H1 (cell line): ENCODE data around the gene ZNF750. TPM values are rescaled to one million over a fixed set of nuclear protein-coding genes. Genes with fewer than 3 reads are reported as not detected.

Experiments
- CTCF ChIA-PET: fragments of 300-600 bp; sonication (Branson Sonifier 250); formaldehyde crosslinking; loops from one replicate; lab custom pipeline; 2021; ENCODE audit not compliant: partially characterized antibody; lab: Charles Lee
- POLR2A ChIA-PET: fragments of 300-600 bp; sonication (Branson Sonifier 250); formaldehyde crosslinking; loops from one replicate; lab custom pipeline; 2021; ENCODE audit warnings: inconsistent platforms; ENCODE audit not compliant: partially characterized antibody; lab: Charles Lee
- DNase-seq, 2 experiments: peaks; one replicate each; pipeline versions ENCODE4 v3.0.0 to v3.0.0-alpha.2; 2010 to 2022; ENCODE audit warnings: low spot score in 2 of 2, low read depth in 1 of 2, mixed read lengths in 1 of 2
- FAIRE-seq: peaks from 2 replicates; lab custom pipeline; 2011; peaks lifted over from hg19 to GRCh38; lab: Jason Lieb, UNC
- H2AFZ ChIP-seq: 2 replicates; pipeline ENCODE4 v1.8.1; 2012; ENCODE audit warnings: low read length, inconsistent platforms
- H2AK5ac ChIP-seq: 2 replicates; pipeline ENCODE4 v1.6.1; 2013; ENCODE audit warnings: low read depth, low read length
- H2BK120ac ChIP-seq: replicated peaks from 2 replicates; pipeline ENCODE3; 2013; ENCODE audit warnings: low read depth, low read length, inconsistent platforms
- H2BK12ac ChIP-seq: 2 replicates; pipeline ENCODE4 v1.6.1; 2013; ENCODE audit warnings: low read depth, low read length
- H2BK15ac ChIP-seq: 2 replicates; pipeline ENCODE4 v1.6.1; 2013; ENCODE audit warnings: low read length
- H2BK20ac ChIP-seq: 2 replicates; pipeline ENCODE4 v1.6.1; 2013; ENCODE audit warnings: low read length
- H2BK5ac ChIP-seq: 2 replicates; pipeline ENCODE4 v1.6.1; 2013; ENCODE audit warnings: low read depth, low read length
- H3K14ac ChIP-seq: 2 replicates; pipeline ENCODE4 v1.6.1; 2013; ENCODE audit warnings: inconsistent platforms; ENCODE audit not compliant: insufficient read length
- H3K18ac ChIP-seq: 2 replicates; pipeline ENCODE4 v1.6.1; 2013; ENCODE audit warnings: low read length; ENCODE audit errors: extremely low read depth
- H3K23ac ChIP-seq: 2 replicates; pipeline ENCODE4 v1.6.1; 2013; ENCODE audit warnings: inconsistent platforms; ENCODE audit not compliant: insufficient read length
- H3K23me2 ChIP-seq: 2 replicates; pipeline ENCODE4 v1.6.1; 2013; ENCODE audit warnings: low read depth, low read length
- H3K27ac ChIP-seq: 2 replicates; pipeline ENCODE4 v1.6.1; 2011; ENCODE audit warnings: low read depth, low read length, inconsistent platforms
- H3K27me3 ChIP-seq, 4 experiments: replicated peaks in 1 of 4; 1 replicate in 1 of 4; 2 replicates in 3 of 4; pipeline versions ENCODE4 v1.6.1 to v1.8.1; 2011 to 2013; ENCODE audit warnings: low read length in 3 of 4, mild to moderate bottlenecking in 3 of 4, inconsistent platforms in 2 of 4, mixed read lengths in 2 of 4, moderate library complexity in 1 of 4; ENCODE audit not compliant: control insufficient read depth in 3 of 4, insufficient read depth in 3 of 4; ENCODE audit errors: extremely low read depth in 1 of 4
- H3K36me3 ChIP-seq, 4 experiments: 2 replicates each; pipeline versions ENCODE4 v1.6.1 to v1.8.1; 2011 to 2013; ENCODE audit warnings: mild to moderate bottlenecking in 4 of 4, low read length in 3 of 4, moderate library complexity in 2 of 4, control low read depth in 1 of 4, inconsistent platforms in 1 of 4; ENCODE audit not compliant: insufficient read depth in 4 of 4, control insufficient read depth in 2 of 4
- H3K4ac ChIP-seq: replicated peaks from 2 replicates; pipeline ENCODE3; 2013; ENCODE audit warnings: low read length, low read depth, mixed read lengths, inconsistent platforms; ENCODE audit not compliant: insufficient read length
- H3K4me1 ChIP-seq, 4 experiments: replicated peaks in 1 of 4; 1 replicate in 1 of 4; 2 replicates in 3 of 4; pipeline versions ENCODE4 v1.6.1 to v1.8.1; 2011 to 2013; ENCODE audit warnings: low read length in 3 of 4, inconsistent platforms in 2 of 4, mixed read lengths in 1 of 4; ENCODE audit not compliant: insufficient read depth in 4 of 4, control insufficient read depth in 3 of 4
- H3K4me2 ChIP-seq, 2 experiments: 2 replicates each; pipeline versions ENCODE4 v1.6.1 to v1.8.1; 2011 to 2013; ENCODE audit warnings: low read depth in 2 of 2, low read length in 2 of 2, control low read depth in 1 of 2, inconsistent platforms in 1 of 2, mild to moderate bottlenecking in 1 of 2; ENCODE audit not compliant: insufficient read depth in 1 of 2
- H3K4me3 ChIP-seq, 4 experiments: fragments of 200-600, 300-600 bp in 1 of 4; sonication (generic), shearing (Covaris generic), sonication (Bioruptor Twin) in 1 of 4; 2 replicates each; pipeline versions ENCODE4 v1.5.1 to v1.8.1; 2011 to 2016; ENCODE audit warnings: low read length in 4 of 4, low read depth in 3 of 4, control low read depth in 2 of 4, inconsistent platforms in 2 of 4, mild to moderate bottlenecking in 2 of 4, mixed read lengths in 1 of 4, moderate library complexity in 1 of 4; ENCODE audit not compliant: insufficient read depth in 2 of 4; ENCODE audit errors: extremely low read depth in 1 of 4
- H3K56ac ChIP-seq: replicated peaks from 2 replicates; pipeline ENCODE3; 2013; ENCODE audit warnings: low read depth, mild to moderate bottlenecking, mixed read lengths, low read length, inconsistent platforms; ENCODE audit not compliant: insufficient read length
- H3K79me1 ChIP-seq: 2 replicates; pipeline ENCODE4 v1.6.1; 2013; ENCODE audit warnings: low read depth, low read length, control low read depth
- H3K79me2 ChIP-seq, 2 experiments: 2 replicates each; pipeline versions ENCODE4 v1.6.1 to v1.8.1; 2012 to 2013; ENCODE audit warnings: low read length in 2 of 2, mild to moderate bottlenecking in 2 of 2, inconsistent platforms in 1 of 2; ENCODE audit not compliant: insufficient read depth in 2 of 2, control insufficient read depth in 1 of 2
- H3K9ac ChIP-seq, 4 experiments: replicated peaks in 1 of 4; 1 replicate in 1 of 4; 2 replicates in 3 of 4; pipeline versions ENCODE4 v1.6.1 to v1.8.1; 2011 to 2013; ENCODE audit warnings: low read depth in 3 of 4, low read length in 3 of 4, control low read depth in 2 of 4, mild to moderate bottlenecking in 2 of 4, moderate library complexity in 2 of 4, inconsistent platforms in 1 of 4; ENCODE audit errors: extremely low read depth in 1 of 4
- H3K9me3 ChIP-seq, 2 experiments: 2 replicates each; pipeline versions ENCODE4 v1.6.1 to v1.8.1; 2012 to 2013; ENCODE audit warnings: mild to moderate bottlenecking in 2 of 2, moderate library complexity in 2 of 2, control low read depth in 1 of 2, inconsistent platforms in 1 of 2, low read depth in 1 of 2, low read length in 1 of 2, mixed read lengths in 1 of 2; ENCODE audit not compliant: insufficient read depth in 2 of 2
- H4K20me1 ChIP-seq, 2 experiments: replicated peaks in 1 of 2; 2 replicates each; pipeline versions ENCODE3 to v1.8.1; 2011 to 2013; ENCODE audit warnings: inconsistent platforms in 2 of 2, low read length in 2 of 2, mild to moderate bottlenecking in 1 of 2; ENCODE audit not compliant: insufficient read depth in 2 of 2, control insufficient read depth in 1 of 2
- H4K5ac ChIP-seq: 2 replicates; pipeline ENCODE4 v1.6.1; 2013; ENCODE audit warnings: low read length, low read depth, mixed read lengths, inconsistent platforms; ENCODE audit not compliant: insufficient read length
- H4K8ac ChIP-seq: 2 replicates; pipeline ENCODE4 v1.8.0; 2013; ENCODE audit warnings: mild to moderate bottlenecking, moderate library complexity, low read length, inconsistent platforms; ENCODE audit not compliant: insufficient read depth; ENCODE audit errors: extremely low read depth
- H4K91ac ChIP-seq: replicated peaks from 2 replicates; pipeline ENCODE3; 2013; ENCODE audit warnings: low read length, mixed read lengths, inconsistent platforms; ENCODE audit not compliant: insufficient read length
- BACH1 ChIP-seq: IDR thresholded peaks from 2 replicates; pipeline ENCODE4 v1.6.1; 2012; ENCODE audit warnings: low read length, improper control_type of control experiment
- BRCA1 ChIP-seq: IDR thresholded peaks from 2 replicates; pipeline ENCODE4 v1.6.1; 2012; ENCODE audit warnings: low read depth, low read length, improper control_type of control experiment
- CTCF ChIP-seq, 3 experiments: IDR thresholded peaks; 1 replicate in 2 of 3; 2 replicates in 1 of 3; pipeline versions ENCODE4 v1.5.1 to v1.6.1; 2011; ENCODE audit warnings: low read length in 3 of 3, mild to moderate bottlenecking in 3 of 3, inconsistent platforms in 2 of 3, low read depth in 1 of 3, moderate library complexity in 1 of 3; ENCODE audit not compliant: insufficient read depth in 1 of 3; ENCODE audit errors: control extremely low read depth in 1 of 3
- EP300 ChIP-seq, 2 experiments: IDR thresholded peaks; 1 replicate in 1 of 2; 2 replicates in 1 of 2; pipeline ENCODE4 v1.6.1; 2011 to 2012; ENCODE audit warnings: low read depth in 2 of 2, low read length in 2 of 2, mild to moderate bottlenecking in 2 of 2, borderline replicate concordance in 1 of 2, inconsistent platforms in 1 of 2, moderate library complexity in 1 of 2
- JUND ChIP-seq: IDR thresholded peaks from 2 replicates; pipeline ENCODE4 v1.6.1; 2011; ENCODE audit warnings: mild to moderate bottlenecking, improper control_type of control experiment, low read length
- TAF7 ChIP-seq: optimal IDR thresholded peaks from 2 replicates; pipeline ENCODE3; 2011; ENCODE audit warnings: low read depth, mild to moderate bottlenecking, inconsistent platforms, low read length, moderate library complexity, borderline replicate concordance
- TEAD4 ChIP-seq: IDR thresholded peaks from 2 replicates; pipeline ENCODE4 v1.6.1; 2012; ENCODE audit warnings: low read depth, low read length, inconsistent platforms, mixed read lengths
- WGBS, 2 experiments: shearing (Covaris generic) in 1 of 2; methylation state at CpG; one replicate each; pipeline versions ENCODE4 v1.1.6 to v1.1.7; 2013 to 2015; ENCODE audit warnings: low lambda C conversion rate in 2 of 2, mixed read lengths in 2 of 2, inconsistent platforms in 1 of 2, low coverage in 1 of 2, missing lambda C conversion rate in 1 of 2; ENCODE audit not compliant: insufficient replicate concordance in 2 of 2, insufficient coverage in 1 of 2, insufficient read length in 1 of 2; ENCODE audit errors: extremely low coverage in 1 of 2, missing lambda C conversion rate in 1 of 2; 5-methylcytosine and 5-hydroxymethylcytosine counted together
- polyA plus RNA-seq, 7 experiments: library from polyadenylated mRNA; depleted of rRNA in 3 of 7; stranded (reverse) in 5 of 7; unstranded in 2 of 7; fragments of >200 nt in 5 of 7; fragments of 200-250 nt in 2 of 7; gene quantifications; 1 replicate in 5 of 7; 2 replicates in 1 of 7; 4 replicates in 1 of 7; pipeline versions ENCODE4 v1.2.1 to v1.2.3, GENCODE V29; 2011 to 2013; ENCODE audit warnings: missing spikeins in 2 of 7, mixed read lengths in 2 of 7
- total RNA-seq: library from RNA; stranded (reverse); fragmentation: NEBNext Ultra II Directional; extraction: Animal tissue kit (Norgen Biotek cat#: 25700); gene quantifications from 2 replicates; pipeline ENCODE4 v1.2.1, GENCODE V29; 2021
- TF ChIP-seq, protein P1 (sequence below): IDR thresholded peaks from 2 replicates; pipeline ENCODE4 v1.6.1; 2011; ENCODE audit warnings: low read depth, mild to moderate bottlenecking, low read length; ENCODE audit not compliant: insufficient read depth

ZNF750 gene
- total and polyA plus RNA-seq, 2 of the 8 experiments (the other 6 are each of a cell fraction or from before 2014, with no cell fraction given) = not detected

DNA sequence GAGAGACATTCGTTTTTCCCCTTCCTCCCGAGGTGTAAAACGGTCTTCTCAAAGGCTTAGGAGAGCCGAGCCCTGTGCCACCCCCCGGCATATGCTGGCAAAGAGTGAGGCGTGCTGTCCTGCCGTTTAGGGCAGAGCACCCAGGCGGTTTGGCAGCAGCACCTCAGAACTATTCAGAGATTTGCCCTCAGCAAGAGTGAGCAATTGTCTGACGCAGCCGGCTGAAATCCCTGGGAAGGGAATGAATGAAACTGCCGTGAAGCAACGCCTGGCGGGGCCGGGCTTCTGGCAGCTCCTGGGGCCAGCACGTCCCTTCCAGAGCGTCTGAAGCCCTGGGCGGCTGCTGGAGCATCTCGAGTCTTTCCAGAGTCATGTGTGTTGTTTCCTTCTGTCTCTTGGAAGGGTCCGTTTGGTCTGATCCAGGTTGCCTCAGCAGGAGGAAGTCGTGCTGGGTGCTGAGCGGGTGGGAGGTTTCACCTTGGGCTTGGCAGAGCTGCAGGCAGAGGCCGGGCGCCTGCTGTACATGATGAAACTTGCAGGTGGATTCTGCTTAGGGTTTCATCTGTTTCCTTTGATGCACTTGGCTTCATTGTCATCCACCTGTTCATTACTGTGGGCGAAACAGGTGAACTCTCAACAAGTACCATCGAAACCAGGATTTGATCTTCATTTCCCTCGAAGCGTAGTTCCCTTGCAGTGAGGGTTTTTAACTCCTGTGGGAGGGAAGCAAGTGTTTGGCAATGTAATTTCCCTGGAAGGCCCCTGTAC is 52.6 kb downstream of the ZNF750 start:
- H4K91ac ChIP-seq = no peak overlapping the region
- H3K23me2 ChIP-seq = 0 out of 2 replicates have a peak, but pooled peaks cover 2% of the 10 kb centered on the region
- peaks cover 8 to 29% of the 10 kb centered on the region in 2 experiments for H4K20me1 ChIP-seq
- no peak overlapping the region for H2AFZ ChIP-seq
- no peak overlapping the region for H2BK120ac ChIP-seq
- H3K27me3 ChIP-seq = no peaks in the 10 kb centered on the region
- H2BK12ac ChIP-seq = no peak overlapping the region
- no peak overlapping the region for H2AK5ac ChIP-seq
- POLR2A ChIA-PET = no interaction called here
- DNase-seq (no peak), FAIRE-seq (no peak)
- no peak overlapping the region for H3K4me3 ChIP-seq
- peaks cover 30% of the 10 kb centered on the region for H3K79me1 ChIP-seq
- H3K23ac ChIP-seq = no peak overlapping the region
- H3K4me1 ChIP-seq = 0 out of 7 replicates have a peak, but pooled peaks cover 0 to under 1% (median 0%) of the 10 kb centered on the region in 4 experiments
- CTCF ChIA-PET = interaction anchor here (1.2 kb wide), 1 partner anchor 125 kb away, joined by 3 read pairs; no protein-coding TSS in a partner anchor
- no peak overlapping the region for H2BK20ac ChIP-seq
- no peak overlapping the region for H3K18ac ChIP-seq
- WGBS, 2 experiments = 92% methylated on average over 27 of the region's 27 CpGs; no CpG with 5 or more reads in 1 of the 2 experiments
- H3K4ac ChIP-seq = no peak overlapping the region
- no peak overlapping the region for H3K14ac ChIP-seq
- no peak overlapping the region for H3K56ac ChIP-seq
- no peak overlapping the region for H3K4me2 ChIP-seq
- peaks cover 0 to 26% of the 10 kb centered on the region in 2 experiments; a peak in 2 of 4 replicates for H3K79me2 ChIP-seq
- no peak overlapping the region for H2BK5ac ChIP-seq
- H3K27ac ChIP-seq = no peak overlapping the region
- H3K9ac ChIP-seq = no peak overlapping the region
- H3K9me3 ChIP-seq = peaks cover 0 to 3% of the 10 kb centered on the region in 2 experiments; a peak in 1 of 4 replicates
- H4K5ac ChIP-seq = no peak overlapping the region
- H2BK15ac ChIP-seq = no peak overlapping the region
- H3K36me3 ChIP-seq = peaks cover 3 to 18% (median 15%) of the 10 kb centered on the region in 4 experiments; a peak in 6 of 8 replicates
- no peak overlapping the region for H4K8ac ChIP-seq
- no peak for TF ChIP-seq CTCF (IDR thresholded peaks at IDR 0.05; ENCODE audit: control extremely low read depth in 1 of 3, insufficient read depth in 1 of 3, low read depth in 1 of 3, low read length in 3 of 3)
- no peak for TF ChIP-seq BRCA1
- no peak for TF ChIP-seq JUND
- no peak for TF ChIP-seq EP300 (IDR thresholded peaks at IDR 0.05; ENCODE audit: borderline replicate concordance in 1 of 2, low read depth in 2 of 2, low read length in 2 of 2)
- TF ChIP-seq, protein P1, sequence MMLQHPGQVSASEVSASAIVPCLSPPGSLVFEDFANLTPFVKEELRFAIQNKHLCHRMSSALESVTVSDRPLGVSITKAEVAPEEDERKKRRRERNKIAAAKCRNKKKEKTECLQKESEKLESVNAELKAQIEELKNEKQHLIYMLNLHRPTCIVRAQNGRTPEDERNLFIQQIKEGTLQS = no peak
- TF ChIP-seq TEAD4 = no peak
- TF ChIP-seq BACH1 = no peak
- TF ChIP-seq TAF7 = no peak
